GM19239 (cell line): ENCODE results near the gene CA5A.
A peak's percentile ranks its signal among the peaks of the same experiment; 100 is the strongest.

Experiments used
- DNase-seq: peaks from one replicate; pipeline ENCODE4 v3.0.0; 2011; ENCODE audit warnings: low spot score; ENCODE audit not compliant: insufficient read length
- FAIRE-seq: peaks from 2 replicates; lab custom pipeline; 2011; peaks lifted over from hg19 to GRCh38; lab: Jason Lieb, UNC

The CA5A gene

GRCh38 chr16:87854907-87855683, 81.2 kb downstream of the CA5A start:
- FAIRE-seq = no peak

DNA sequence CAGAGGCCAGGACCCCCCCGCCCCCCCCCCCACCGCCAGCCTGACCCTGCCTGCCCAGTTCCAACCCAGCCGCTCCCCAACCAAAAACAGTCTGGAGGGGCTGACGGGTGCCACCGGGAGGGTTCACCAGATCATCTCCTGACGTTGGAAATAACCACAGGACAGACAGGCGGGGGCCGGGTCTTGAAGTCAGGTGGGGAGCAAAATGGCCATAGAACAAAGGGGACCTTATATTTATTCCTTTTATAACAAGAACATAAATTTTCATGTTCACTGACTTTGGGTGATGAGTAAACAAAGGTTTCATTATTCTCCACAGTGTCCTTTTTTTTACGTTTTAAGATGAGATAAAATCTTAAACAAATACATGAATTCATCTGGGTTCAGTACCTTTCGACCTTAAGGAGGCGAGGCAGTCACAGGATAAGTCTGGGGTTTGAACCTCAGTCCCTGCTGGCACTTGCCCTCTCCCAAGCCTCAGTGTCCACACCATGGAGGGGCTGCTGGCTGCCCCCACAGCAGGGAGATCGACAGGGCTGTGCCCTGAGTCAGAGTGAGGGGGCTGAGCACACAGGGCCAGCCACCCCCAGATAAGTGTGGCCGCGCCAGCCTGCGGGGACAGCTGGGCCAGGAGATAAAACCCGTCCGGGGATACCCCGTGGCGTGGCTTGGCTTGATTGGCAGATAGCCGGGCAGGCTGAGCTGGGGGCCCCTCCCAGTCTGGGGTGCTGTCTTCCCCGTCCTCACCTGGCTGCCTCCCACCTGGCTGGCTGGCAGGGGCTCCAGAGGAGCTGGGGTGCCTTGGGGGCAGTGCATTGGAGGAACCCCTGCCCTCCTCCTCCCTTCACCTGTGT, 82.0 kb downstream of the CA5A start:
- DNase-seq (no peak), FAIRE-seq (no peak)

More at GRCh38 chr16:87854907-87855683, 81.2 kb downstream of the CA5A start:
- no peak for DNase-seq

- FAIRE-seq = no peak
- DNase-seq = peak; percentile 94
Observed at GRCh38 chr16:87853411-87854052, 82.8 kb downstream of the CA5A start.

DNA sequence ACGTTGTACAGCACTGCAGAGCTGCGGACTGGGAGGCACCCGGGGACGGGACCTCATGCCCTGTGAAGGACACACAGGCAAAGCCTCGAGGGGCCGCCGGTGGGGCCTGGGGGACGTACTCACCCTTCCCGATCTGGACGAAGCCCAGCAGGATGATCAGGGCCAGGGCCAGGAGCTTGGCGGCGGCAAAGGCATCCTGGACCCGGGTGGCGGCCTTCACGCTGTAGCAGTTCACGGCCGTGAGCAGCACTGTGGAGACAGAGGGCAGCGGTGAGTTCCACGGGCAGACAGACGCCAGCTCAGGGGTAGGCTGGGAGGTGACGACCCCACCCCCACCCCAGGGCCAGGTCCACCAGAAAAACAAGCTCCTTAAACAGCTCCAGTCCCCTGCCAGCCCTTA, 84.7 kb downstream of the CA5A start:
- FAIRE-seq (no peak), DNase-seq (no peak)

DNA sequence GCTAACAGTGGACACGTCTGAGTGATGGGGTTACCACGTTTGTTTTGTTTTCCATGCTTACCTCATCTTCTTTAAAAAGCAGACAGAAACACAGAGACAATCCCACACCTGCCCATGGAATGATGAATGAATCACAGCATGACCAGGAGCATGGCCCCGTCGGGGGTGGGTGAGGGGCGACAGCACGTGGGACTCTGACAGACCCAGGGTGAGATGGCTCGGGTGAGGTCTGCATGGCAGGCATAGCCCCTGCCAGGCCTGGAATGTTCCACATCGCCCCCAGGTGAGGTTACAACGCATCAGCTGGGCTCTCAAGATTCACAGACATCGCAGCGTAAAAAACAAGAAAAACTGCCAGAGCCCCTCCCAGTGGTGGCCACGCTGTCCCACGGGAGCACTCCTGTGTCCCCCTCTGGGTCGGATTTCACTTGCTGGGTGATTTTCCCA, 85.2 kb downstream of the CA5A start:
- FAIRE-seq (no peak), DNase-seq (no peak)

- FAIRE-seq (no peak), DNase-seq (peak; percentile 91)
Observed at GRCh38 chr16:87850009-87851006, 86.0 kb downstream of the CA5A start.

- DNase-seq (no peak), FAIRE-seq (no peak)
Observed at GRCh38 chr16:87849419-87850008, 86.8 kb downstream of the CA5A start.

DNA sequence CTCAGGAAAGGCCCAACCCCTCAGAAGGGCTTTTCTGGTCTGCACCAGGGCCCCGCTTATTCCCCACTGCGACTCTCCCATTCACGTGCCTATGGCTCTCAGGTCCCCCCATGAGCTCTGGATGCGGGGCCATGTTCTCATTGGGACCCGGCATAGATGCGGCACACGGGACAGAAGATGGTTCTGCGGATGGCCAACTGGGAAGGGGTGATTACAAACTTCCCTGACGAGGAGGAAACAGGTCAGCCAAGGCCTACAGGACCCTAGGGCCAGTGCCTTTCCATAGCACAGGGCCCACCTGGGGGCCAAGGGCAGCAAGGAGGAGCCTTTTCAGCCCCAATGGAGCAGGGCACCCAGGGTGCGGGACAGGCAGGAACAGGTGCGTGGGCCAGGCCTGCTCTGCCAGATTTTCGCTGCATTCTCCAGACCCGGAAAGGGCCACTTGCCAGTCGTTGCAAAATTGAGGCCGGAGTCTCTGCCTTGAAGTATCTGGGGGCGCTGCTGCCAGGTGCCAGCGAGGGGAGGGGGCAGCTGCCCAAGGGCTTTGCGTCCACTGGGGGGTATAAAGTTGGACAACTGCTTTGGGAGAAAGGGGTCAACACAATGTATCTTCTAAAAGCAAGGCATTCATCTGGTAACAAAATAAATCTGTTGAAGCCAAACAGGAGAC, 87.5 kb downstream of the CA5A start:
- DNase-seq (no peak), FAIRE-seq (no peak)

DNA sequence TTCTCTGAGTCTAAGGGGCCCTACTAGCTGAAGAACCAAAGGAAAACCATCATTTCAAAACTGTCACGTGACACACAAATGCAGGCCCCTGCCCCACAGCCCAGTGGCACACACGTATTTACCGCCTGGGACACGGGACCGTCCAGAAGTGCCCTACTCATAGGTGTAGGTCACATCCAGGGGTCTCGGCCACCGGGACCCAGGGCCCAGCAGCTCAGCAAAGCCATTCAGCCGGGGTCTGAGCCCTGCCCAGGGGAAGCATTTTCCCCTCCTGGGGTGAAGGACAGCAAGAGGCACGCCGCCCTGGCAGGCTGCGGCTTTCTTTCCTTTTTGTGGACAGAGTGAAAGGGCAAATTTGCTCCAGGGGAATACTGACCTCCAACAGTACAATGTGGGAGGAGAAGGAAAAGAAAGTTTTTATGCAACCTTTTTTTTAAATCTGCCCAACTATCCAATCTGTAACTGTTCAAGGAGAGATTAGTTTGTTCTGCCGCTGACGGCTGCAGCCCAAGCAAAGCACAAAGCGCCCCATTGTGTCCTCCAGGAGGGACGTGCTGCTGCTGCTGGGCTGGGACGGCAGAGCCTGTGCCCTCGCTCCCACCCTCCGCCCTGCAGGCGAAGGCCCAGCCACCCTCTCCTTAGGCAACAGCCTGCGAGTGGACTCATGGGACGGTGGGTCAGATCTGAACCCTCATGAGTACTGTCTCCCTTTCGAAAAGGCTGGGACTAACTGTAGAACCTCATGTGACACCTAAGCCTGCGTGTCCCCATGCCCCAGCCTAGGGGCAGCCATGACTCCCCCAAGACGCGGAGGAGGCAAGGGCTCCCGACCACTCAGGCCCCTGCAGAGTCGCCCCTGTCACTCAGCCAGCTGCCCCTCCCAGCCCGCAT, 88.3 kb downstream of the CA5A start:
- DNase-seq = no peak
- no peak for FAIRE-seq

DNA sequence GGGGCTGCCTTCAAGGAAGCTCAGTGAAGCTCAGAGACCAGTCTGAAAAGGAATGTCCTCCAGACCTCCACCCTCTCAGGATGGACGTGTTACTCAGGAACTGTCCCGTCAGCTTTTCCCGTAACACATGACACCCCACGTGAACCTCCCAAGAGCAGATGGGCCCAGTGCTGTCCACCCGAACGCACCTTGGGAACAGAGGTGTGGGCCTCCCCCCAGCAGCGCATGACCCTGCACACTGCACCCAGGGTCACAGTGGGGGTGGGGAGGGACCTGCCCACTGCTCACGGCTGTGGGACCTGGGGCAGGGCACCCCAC, 88.9 kb downstream of the CA5A start:
- FAIRE-seq (no peak), DNase-seq (no peak)

GRCh38 chr16:87846705-87847466, 89.4 kb downstream of the CA5A start:
- no peak for DNase-seq
- no peak for FAIRE-seq

DNA sequence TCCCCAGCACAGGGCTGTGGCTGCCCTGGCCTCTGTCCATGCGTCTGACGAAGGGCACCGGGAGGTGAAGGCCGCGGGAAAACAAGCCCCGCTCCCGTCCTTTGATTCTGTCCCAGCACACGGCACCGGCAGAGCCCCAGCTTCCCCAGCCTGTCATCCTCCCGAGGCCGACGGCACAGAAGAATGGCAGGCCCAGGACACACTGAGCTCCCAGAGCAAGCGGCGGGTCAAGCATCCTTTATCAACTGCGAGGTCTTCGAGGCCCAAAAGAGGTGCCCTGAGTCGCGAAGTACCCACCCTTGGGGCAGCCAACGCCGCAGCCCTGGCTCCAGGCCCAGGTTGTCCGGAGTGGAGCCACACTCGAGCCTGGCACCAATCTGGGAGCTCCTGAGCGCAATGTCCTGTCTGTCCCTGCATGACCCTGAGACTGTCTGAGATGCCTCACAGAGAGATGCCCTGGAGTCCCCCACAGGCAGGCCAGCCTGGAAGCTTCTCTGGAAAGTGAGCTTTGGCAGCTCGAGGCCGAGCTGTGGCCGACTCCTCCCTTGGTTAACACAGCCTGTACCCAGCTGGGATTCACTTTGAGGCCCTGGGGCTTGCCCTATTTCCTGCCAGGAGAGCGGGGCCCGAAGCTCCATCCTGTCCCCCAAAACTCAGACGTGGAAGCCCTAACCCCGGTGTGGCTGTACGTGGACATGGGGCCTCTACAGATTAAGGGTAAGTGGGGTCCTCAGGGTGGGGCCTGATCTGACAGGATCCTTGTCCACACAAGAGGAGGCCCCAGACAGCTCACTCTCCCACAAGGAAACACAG, 90.3 kb downstream of the CA5A start:
- FAIRE-seq = no peak
- DNase-seq = no peak

GRCh38 chr16:87845213-87845612, 91.1 kb downstream of the CA5A start:
- DNase-seq = no peak
- FAIRE-seq = no peak

DNA sequence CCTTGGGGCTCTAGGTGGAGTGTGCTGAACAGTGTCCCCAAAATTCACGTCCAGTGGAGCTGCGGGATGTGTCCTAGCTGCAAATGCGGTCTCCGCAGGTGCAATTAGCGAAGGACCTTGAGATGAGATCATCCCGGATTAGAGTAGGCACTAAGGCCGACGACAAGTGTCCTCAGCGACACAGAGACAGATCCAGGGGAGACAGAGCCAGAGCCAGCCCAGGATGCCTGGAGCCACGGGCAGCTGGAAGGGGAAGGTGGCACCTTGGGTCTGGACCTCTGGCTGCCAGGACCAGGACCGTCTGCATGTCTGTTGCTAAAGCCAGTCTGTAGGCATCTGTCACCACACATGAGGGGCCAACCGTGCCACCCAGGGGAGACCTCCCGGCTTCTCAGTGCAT, 91.5 kb downstream of the CA5A start:
- DNase-seq (no peak), FAIRE-seq (no peak)

GRCh38 chr16:87844120-87844733, 92.1 kb downstream of the CA5A start:
- no peak for DNase-seq
- no peak for FAIRE-seq

GRCh38 chr16:87843678-87844105, 92.6 kb downstream of the CA5A start:
- FAIRE-seq (no peak), DNase-seq (no peak)
